GM12875 (cell line): ENCODE measurements around the gene PIEZO2.

Experiments used
- H3K4me3 ChIP-seq: one replicate; pipeline ENCODE4 v1.5.1; 2011; ENCODE audit warnings: low read depth, low read length, control low read depth
- TF ChIP-seq, protein P1 (sequence below): IDR thresholded peaks from 2 replicates; pipeline ENCODE4 v1.5.1; 2011; ENCODE audit warnings: low read depth, mild to moderate bottlenecking, control low read depth, inconsistent platforms, low read length, moderate library complexity, borderline replicate concordance; ENCODE audit not compliant: insufficient read depth

Gene PIEZO2

DNA sequence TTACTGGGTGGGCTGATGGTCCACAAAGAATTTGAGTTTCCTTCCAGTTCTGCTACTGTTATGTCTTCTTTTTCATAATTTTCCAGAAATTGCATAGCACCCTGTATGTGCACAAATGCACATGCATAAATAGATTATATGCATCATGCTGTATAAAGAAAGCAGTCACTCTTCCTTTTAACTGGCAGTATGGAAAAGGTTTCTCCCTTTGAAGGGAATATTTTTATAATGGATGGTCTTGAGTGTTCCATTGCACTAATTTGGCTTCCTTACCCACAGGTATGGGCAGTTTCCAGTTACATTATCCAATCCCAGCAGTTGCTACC is 469.1 kb downstream of the PIEZO2 start:
- H3K4me3 ChIP-seq: no peak overlapping the region
- TF ChIP-seq, protein P1, sequence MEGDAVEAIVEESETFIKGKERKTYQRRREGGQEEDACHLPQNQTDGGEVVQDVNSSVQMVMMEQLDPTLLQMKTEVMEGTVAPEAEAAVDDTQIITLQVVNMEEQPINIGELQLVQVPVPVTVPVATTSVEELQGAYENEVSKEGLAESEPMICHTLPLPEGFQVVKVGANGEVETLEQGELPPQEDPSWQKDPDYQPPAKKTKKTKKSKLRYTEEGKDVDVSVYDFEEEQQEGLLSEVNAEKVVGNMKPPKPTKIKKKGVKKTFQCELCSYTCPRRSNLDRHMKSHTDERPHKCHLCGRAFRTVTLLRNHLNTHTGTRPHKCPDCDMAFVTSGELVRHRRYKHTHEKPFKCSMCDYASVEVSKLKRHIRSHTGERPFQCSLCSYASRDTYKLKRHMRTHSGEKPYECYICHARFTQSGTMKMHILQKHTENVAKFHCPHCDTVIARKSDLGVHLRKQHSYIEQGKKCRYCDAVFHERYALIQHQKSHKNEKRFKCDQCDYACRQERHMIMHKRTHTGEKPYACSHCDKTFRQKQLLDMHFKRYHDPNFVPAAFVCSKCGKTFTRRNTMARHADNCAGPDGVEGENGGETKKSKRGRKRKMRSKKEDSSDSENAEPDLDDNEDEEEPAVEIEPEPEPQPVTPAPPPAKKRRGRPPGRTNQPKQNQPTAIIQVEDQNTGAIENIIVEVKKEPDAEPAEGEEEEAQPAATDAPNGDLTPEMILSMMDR: no peak

DNA sequence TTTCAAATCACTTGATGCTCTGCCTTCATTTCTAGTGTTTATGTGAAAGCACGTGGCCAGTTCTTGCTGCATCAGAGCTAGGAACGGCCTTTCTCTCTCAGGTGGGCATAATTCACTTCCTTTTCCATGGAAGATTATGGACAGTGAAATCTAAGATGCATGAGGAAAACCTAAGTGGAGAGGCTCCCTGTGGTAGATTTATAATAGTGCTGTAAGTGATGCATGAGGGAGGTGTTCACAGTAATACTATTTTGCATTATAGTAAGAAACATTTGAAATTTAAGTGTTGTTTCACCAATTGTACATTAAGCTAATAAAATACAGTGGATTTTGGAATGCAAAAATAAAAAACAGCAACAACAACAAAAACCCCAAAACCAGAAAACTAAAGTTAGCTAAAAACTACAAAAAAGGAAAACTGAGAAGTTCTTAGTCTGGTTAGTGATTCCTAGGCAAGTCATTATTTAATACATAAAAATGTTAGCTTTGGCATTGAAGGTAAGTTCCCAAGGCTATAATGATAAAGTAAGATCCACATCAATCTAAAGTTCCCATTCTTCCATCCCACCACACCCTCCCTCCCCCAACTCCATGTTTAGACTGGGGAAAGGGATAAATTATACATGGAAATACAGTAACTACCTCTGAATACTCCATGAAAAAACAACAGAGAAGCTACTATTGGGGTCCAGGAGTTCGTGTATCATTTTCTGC is 469.7 kb downstream of the PIEZO2 start:
- TF ChIP-seq, protein P1: no peak

DNA sequence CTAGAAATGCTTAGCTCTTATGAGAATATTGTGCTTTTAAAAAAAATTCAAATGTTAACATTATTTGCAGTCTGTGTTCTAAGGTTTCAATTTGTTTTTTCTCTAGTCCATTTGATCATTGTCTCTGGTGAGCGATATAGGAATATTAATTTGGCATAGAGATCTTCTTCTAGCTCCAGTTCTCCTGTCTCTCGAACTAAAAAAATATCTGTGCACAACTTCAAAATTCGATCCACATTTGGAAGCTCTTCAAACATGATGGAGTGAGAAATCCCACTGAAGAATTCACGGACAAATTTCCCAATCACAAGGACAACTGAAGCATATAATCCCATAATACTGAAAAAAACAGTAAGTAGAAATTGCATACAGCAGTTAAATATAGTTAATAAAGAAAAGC is 477.9 kb downstream of the PIEZO2 start:
- TF ChIP-seq, protein P1: no peak
- H3K4me3 ChIP-seq: no peak overlapping the region

More for the DNA sequence above, 469.7 kb downstream of the PIEZO2 start:
- H3K4me3 ChIP-seq: no peak overlapping the region

DNA sequence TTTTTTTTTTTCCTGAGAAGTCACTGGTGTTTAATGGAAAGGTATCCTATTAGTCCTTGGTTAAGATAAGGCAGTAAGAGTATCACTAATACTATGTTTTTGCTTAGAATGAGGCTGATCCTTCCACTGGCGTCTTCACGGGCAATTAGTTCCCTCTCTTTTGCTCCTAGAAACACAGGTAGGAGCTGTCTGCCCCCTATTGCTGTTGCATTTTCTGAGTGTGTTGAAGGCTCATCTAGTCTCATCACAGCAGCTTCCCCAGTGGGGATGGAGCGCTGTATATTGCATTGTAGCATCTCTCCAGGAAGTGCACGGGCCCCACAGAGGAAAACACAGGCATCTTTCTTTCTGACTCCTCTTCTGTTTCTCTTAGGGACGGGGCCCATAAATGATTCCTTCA is 478.5 kb downstream of the PIEZO2 start:
- TF ChIP-seq, protein P1: no peak
- H3K4me3 ChIP-seq: no peak overlapping the region

DNA sequence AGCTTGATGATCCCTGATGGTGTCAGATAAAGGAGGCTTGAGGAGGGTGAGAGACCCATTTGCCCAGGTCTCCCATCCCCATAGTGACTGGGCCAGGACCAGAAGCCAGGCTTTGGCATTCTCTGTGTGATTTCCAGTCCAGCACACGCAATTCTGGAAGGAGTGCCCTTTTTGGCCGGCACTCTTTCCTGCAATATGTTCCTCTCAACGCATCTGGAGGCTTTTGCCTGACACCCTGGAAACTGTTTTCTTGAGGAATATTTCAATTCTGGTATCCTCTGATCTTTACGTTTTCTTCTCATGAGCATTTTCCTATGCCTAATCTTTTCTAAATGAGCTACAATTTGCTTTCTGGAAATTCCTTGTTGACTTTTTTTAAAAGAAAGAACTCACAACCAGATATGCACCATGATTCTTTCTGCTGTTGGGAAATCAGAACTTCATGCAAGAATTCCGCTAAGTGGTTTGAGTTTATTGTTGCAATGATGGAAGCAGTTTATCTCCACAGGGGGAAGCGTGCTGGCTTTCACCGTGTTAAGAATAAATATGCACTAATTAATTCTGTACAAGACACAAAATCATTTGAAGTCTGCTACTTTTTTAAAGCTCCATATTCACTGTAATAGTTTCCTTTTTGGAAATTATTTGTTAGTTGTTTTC is 479.8 kb downstream of the PIEZO2 start:
- no peak overlapping the region for H3K4me3 ChIP-seq
- TF ChIP-seq, protein P1: no peak

DNA sequence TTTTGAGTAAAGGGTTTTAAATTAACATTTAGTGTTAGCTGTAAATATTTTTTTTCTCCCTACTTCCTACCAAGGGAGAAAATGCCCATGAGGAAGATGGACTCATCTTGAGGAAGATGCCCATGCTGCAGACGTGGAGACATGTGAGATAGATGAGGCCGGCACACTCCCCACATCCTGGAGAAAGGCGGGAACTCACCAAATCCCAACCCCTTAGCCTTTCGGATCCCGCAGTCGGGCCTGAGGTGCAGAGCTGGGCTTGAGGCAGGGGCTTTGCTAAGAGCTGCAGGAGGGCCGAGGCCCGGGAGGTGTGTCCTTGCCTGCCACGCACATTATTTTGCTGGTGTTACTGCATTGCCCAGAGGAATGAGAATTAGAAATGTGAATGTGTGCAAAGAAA is 485.6 kb downstream of the PIEZO2 start:
- H3K4me3 ChIP-seq: no peak overlapping the region
- TF ChIP-seq, protein P1: no peak

DNA sequence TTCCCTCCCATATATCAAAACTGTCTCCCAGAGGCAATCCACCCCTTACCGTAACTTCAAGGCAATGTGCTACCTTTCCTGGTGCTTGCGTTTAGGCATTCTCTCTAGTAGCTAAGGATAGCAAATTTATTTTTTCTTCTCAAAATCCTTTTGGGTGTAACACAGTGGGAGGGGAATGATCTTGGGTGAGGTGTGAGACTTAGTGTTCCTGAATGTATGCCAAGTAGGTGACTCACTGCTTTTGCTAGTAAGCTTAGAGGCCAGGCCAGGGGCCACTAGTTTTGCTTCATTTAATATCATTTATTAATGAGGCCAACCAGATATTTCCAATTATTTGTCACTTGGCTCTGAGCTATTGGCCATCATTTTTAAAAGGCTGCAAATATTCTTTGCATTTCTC is 488.1 kb downstream of the PIEZO2 start:
- TF ChIP-seq, protein P1: no peak
- H3K4me3 ChIP-seq: no peak overlapping the region
